Measurements from ENCODE around the gene POC1A. TPM values are rescaled to one million over a fixed set of nuclear protein-coding genes. Genes with fewer than 3 reads are reported as not detected.

POC1A gene
- total and polyA plus RNA-seq, 4 experiments from 2014 or later, result 0.36 to 2.4 (median 1.0) TPM

- CTCF ChIA-PET (ENCODE audit: partially characterized antibody), result interaction anchor here (1.1 to 6.7 kb wide), 5 partner anchors 18 to 112 kb away, joined by 3 to 97 read pairs (median 26); no protein-coding TSS in a partner anchor
- Mint-ChIP-seq H3K36me3 (peaks cover 18 to 50% of the 10 kb centered on the region in 2 donors), H3K27ac (peak overlapping the region; percentile 77 to 95 (median 89)), H3K27me3 (no peaks in the 10 kb centered on the region), H3K9me3 (peaks cover 0 to 2% (median 0%) of the 10 kb centered on the region in 8 donors), H3K4me3 (peak overlapping the region; percentile 81 to 95 (median 92)), H3K4me1 (peaks cover 29 to 60% (median 46%) of the 10 kb centered on the region in 4 donors)
- Histone ChIP-seq H3K27ac (ENCODE audit: low read depth, low read length) (peak overlapping the region; percentile 67), H3K27me3 (ENCODE audit: insufficient read depth, low read length) (no peaks in the 10 kb centered on the region), H3K4me1 (ENCODE audit: insufficient read depth, low read length) (peaks cover 64% of the 10 kb centered on the region), H3K36me3 (ENCODE audit: insufficient read depth, low read length) (peaks cover 16% of the 10 kb centered on the region), H3K9me3 (ENCODE audit: control insufficient read depth in 1 of 2, low read length in 2 of 2) (no peaks in the 10 kb centered on the region), H3K4me3 (ENCODE audit: low read length in 2 of 2) (peak overlapping the region; percentile 72 to 84)
- peak in 4 of 5 donors; percentile 11 to 26 (median 20) for DNase-seq
- POLR2A ChIA-PET (ENCODE audit: partially characterized antibody), result interaction anchor here (1.0 to 4.6 kb wide), 13 partner anchors 19 to 344 kb away, joined by 3 to 46 read pairs (median 9); partner anchors contain the start of genes ABHD14A, ABHD14B, ACY1 and PARP3
- intact Hi-C loops (cut with micrococcal nuclease), result no loop called here
Measured at GRCh38 chr3:52054661-52055511, 99.3 kb downstream of the POC1A start.

- intact Hi-C loops (cut with micrococcal nuclease), result loop anchor here (1.0 kb wide), 2 partner anchors 70 to 111 kb away; partner anchors contain the start of gene PARP3
- H3K4me1 Mint-ChIP-seq, result peaks cover 34 to 69% (median 53%) of the 10 kb centered on the region in 4 donors
- H3K4me3 Mint-ChIP-seq, result peak overlapping the region; percentile 81 to 92 (median 90)
- peak; percentile 28 to 61 (median 33) for DNase-seq
- peaks cover 22% of the 10 kb centered on the region for H3K36me3 ChIP-seq (ENCODE audit: insufficient read depth, low read length)
- peaks cover 25 to 62% of the 10 kb centered on the region in 2 donors for H3K36me3 Mint-ChIP-seq
- H3K4me3 ChIP-seq (ENCODE audit: low read length in 2 of 2), result peak overlapping the region; percentile 63 to 72
- H3K27me3 ChIP-seq (ENCODE audit: insufficient read depth, low read length), result no peaks in the 10 kb centered on the region
- peaks cover 0 to 2% (median 0%) of the 10 kb centered on the region in 8 donors for H3K9me3 Mint-ChIP-seq
- ChIA-PET POLR2A (ENCODE audit: partially characterized antibody) (interaction anchor here (0.6 to 4.4 kb wide), 18 partner anchors 11 to 345 kb away, joined by 3 to 45 read pairs (median 4); partner anchors contain the start of genes ABHD14A, ABHD14B, ACY1 and PARP3), CTCF (ENCODE audit: partially characterized antibody) (interaction anchor here (0.7 to 6.7 kb wide), 17 partner anchors 10 to 112 kb away, joined by 3 to 97 read pairs (median 4); partner anchors contain the start of gene RRP9)
- no peaks in the 10 kb centered on the region for H3K27me3 Mint-ChIP-seq
- peak overlapping the region; percentile 67 for H3K27ac ChIP-seq (ENCODE audit: low read depth, low read length)
- H3K27ac Mint-ChIP-seq, result peak overlapping the region; percentile 74 to 95 (median 93)
- no peaks in the 10 kb centered on the region for H3K9me3 ChIP-seq (ENCODE audit: control insufficient read depth in 1 of 2, low read length in 2 of 2)
- peaks cover 74% of the 10 kb centered on the region for H3K4me1 ChIP-seq (ENCODE audit: insufficient read depth, low read length)
Measured at GRCh38 chr3:52053307-52054304, 100.6 kb downstream of the POC1A start.

DNA sequence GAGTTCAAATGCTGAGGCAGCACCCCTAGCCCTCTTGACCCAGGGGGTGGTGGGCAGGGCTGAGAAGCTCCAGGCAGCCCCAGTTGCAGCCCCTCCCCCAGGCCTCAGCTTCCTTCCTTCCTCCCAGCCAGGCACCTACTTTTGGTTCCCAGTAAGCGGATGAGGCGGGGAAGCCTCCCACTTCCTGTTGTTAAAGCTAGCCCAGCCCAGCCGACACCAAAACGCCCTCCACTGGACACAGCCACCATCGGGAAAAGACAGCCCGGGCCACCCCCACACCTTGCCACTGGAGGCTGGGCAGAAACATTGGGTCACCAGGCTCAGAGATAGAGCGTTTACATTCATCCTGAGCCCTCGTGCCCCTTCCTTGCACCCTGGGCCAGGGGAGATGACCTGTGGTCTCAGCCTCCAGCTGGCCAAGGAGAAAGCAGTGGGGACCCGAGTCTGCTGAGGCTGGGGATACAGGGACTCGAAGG lies 101.4 kb downstream of the POC1A start:
- peaks cover 27% of the 10 kb centered on the region for H3K36me3 ChIP-seq (ENCODE audit: insufficient read depth, low read length)
- peak overlapping the region; percentile 67 for H3K27ac ChIP-seq (ENCODE audit: low read depth, low read length)
- peak; percentile 18 to 72 (median 27) for DNase-seq
- peaks cover 77% of the 10 kb centered on the region for H3K4me1 ChIP-seq (ENCODE audit: insufficient read depth, low read length)
- no peaks in the 10 kb centered on the region for H3K27me3 ChIP-seq (ENCODE audit: insufficient read depth, low read length)
- intact Hi-C loops (cut with micrococcal nuclease), result loop anchor here (1.0 kb wide), 2 partner anchors 70 to 111 kb away; partner anchors contain the start of gene PARP3
- H3K36me3 Mint-ChIP-seq, result peaks cover 25 to 68% of the 10 kb centered on the region in 2 donors
- no peaks in the 10 kb centered on the region for H3K9me3 ChIP-seq (ENCODE audit: control insufficient read depth in 1 of 2, low read length in 2 of 2)
- ChIA-PET POLR2A (ENCODE audit: partially characterized antibody) (interaction anchor here (0.6 to 3.5 kb wide), 17 partner anchors 9 to 1484 kb away, joined by 3 to 14 read pairs (median 4); partner anchors contain the start of genes ABHD14A, ABHD14B, ACY1 and HEMK1), CTCF (ENCODE audit: partially characterized antibody) (interaction anchor here (0.7 to 6.7 kb wide), 16 partner anchors 9 to 178 kb away, joined by 3 to 97 read pairs (median 4); partner anchors contain the start of gene RRP9)
- peak overlapping the region; percentile 63 to 72 for H3K4me3 ChIP-seq (ENCODE audit: low read length in 2 of 2)
- peaks cover 33 to 70% (median 54%) of the 10 kb centered on the region in 4 donors for H3K4me1 Mint-ChIP-seq
- H3K27me3 Mint-ChIP-seq, result no peaks in the 10 kb centered on the region
- H3K9me3 Mint-ChIP-seq, result peaks cover 0 to 2% (median 0%) of the 10 kb centered on the region in 8 donors
- peak overlapping the region; percentile 81 to 92 (median 90) for H3K4me3 Mint-ChIP-seq
- H3K27ac Mint-ChIP-seq, result peak overlapping the region; percentile 87 to 95 (median 93)

DNA sequence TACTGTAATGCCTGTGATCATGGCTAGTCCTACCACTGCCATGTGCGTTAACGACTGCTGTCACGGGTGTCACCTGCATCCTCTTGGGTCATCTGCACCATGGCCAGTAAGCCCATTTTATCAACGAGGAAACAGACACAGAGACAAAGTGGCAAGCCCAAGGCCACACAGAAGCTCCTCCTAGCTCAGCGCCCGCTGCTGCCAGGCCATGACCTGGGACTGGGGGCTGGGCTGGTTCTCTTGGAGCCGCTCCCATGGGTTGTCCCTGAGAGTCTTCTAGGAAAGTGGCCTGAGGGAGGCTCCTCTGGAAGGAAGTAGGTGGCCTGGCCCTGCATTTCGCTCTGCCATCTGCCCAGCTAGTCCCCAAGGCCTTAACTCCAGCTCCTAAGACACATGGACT lies 102.8 kb downstream of the POC1A start:
- Histone ChIP-seq H3K27ac (ENCODE audit: low read depth, low read length) (peak overlapping the region; percentile 67), H3K9me3 (ENCODE audit: control insufficient read depth in 1 of 2, low read length in 2 of 2) (no peaks in the 10 kb centered on the region), H3K4me3 (ENCODE audit: low read length in 2 of 2) (peak overlapping the region in 1 of 2 donors; percentile 72), H3K4me1 (ENCODE audit: insufficient read depth, low read length) (peaks cover 72% of the 10 kb centered on the region), H3K36me3 (ENCODE audit: insufficient read depth, low read length) (peaks cover 27% of the 10 kb centered on the region), H3K27me3 (ENCODE audit: insufficient read depth, low read length) (no peaks in the 10 kb centered on the region)
- Mint-ChIP-seq H3K36me3 (peaks cover 25 to 61% of the 10 kb centered on the region in 2 donors), H3K27me3 (no peaks in the 10 kb centered on the region), H3K4me1 (peaks cover 33 to 72% (median 51%) of the 10 kb centered on the region in 4 donors), H3K9me3 (peaks cover 0 to 2% (median 0%) of the 10 kb centered on the region in 8 donors), H3K27ac (peak overlapping the region; percentile 87 to 95 (median 93)), H3K4me3 (peak overlapping the region in 7 of 8 donors; percentile 25 to 92 (median 90))
- DNase-seq, result no peak
- ChIA-PET CTCF (ENCODE audit: partially characterized antibody) (interaction anchor here (1.2 to 6.7 kb wide), 8 partner anchors 10 to 180 kb away, joined by 3 to 97 read pairs (median 6); no protein-coding TSS in a partner anchor), POLR2A (ENCODE audit: partially characterized antibody) (interaction anchor here (1.3 to 3.5 kb wide), 2 partner anchors 10 to 77 kb away, joined by 3 to 10 read pairs; partner anchors contain the start of genes ABHD14A and ABHD14B)
- intact Hi-C loops (cut with micrococcal nuclease), result no loop called here

DNA sequence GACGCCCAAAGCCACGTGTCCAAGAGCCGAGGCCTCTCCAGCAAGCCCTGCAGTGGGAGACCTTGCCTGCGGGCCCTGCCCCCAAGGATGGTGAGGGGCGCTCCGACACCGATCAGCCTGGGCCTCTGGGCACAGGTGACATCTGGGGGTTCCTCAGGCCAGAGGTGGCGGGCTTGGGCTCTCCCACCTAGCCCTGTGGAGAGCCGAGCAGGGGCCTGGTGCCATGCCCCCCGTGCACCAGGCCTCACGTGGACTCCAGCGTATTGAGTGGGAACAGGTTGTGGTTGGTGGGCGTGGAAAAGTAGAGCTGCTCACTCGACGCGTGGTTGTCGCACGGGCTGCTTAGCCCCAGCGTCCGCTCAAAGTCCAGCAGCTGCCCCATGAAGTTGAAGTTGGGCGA lies 103.7 kb downstream of the POC1A start:
- intact Hi-C loops (cut with micrococcal nuclease), result no loop called here
- H3K4me1 Mint-ChIP-seq, result peaks cover 33 to 79% (median 51%) of the 10 kb centered on the region in 4 donors
- peaks cover 25 to 61% of the 10 kb centered on the region in 2 donors for H3K36me3 Mint-ChIP-seq
- ChIA-PET POLR2A (ENCODE audit: partially characterized antibody) (interaction anchor here (1.3 kb wide), 1 partner anchor 9 kb away, joined by 3 read pairs; no protein-coding TSS in a partner anchor), CTCF (ENCODE audit: partially characterized antibody) (interaction anchor here (1.0 kb wide), 2 partner anchors 14 to 108 kb away, joined by 3 to 5 read pairs; no protein-coding TSS in a partner anchor)
- Histone ChIP-seq H3K9me3 (ENCODE audit: control insufficient read depth in 1 of 2, low read length in 2 of 2) (no peaks in the 10 kb centered on the region), H3K27ac (ENCODE audit: low read depth, low read length) (peak overlapping the region; percentile 67), H3K27me3 (ENCODE audit: insufficient read depth, low read length) (no peaks in the 10 kb centered on the region), H3K36me3 (ENCODE audit: insufficient read depth, low read length) (peaks cover 27% of the 10 kb centered on the region), H3K4me3 (ENCODE audit: low read length in 2 of 2) (no peak overlapping the region), H3K4me1 (ENCODE audit: insufficient read depth, low read length) (peaks cover 72% of the 10 kb centered on the region)
- no peak for DNase-seq
- H3K4me3 Mint-ChIP-seq, result peak overlapping the region in 3 of 8 donors; percentile 17 to 35 (median 22)
- H3K27me3 Mint-ChIP-seq, result no peaks in the 10 kb centered on the region
- H3K27ac Mint-ChIP-seq, result peak overlapping the region in 6 of 7 donors; percentile 24 to 87 (median 64)
- H3K9me3 Mint-ChIP-seq, result peaks cover 0 to 2% (median 0%) of the 10 kb centered on the region in 8 donors

GRCh38 chr3:52049503-52049902 lies 104.7 kb downstream of the POC1A start:
- Mint-ChIP-seq H3K9me3 (peaks cover 0 to 2% (median 0%) of the 10 kb centered on the region in 8 donors), H3K4me3 (peak overlapping the region in 2 of 8 donors; percentile 35 to 39), H3K4me1 (peaks cover 32 to 85% (median 52%) of the 10 kb centered on the region in 4 donors), H3K27ac (peak overlapping the region in 6 of 7 donors; percentile 77 to 91 (median 78)), H3K36me3 (peaks cover 25 to 55% of the 10 kb centered on the region in 2 donors), H3K27me3 (no peaks in the 10 kb centered on the region)
- ChIA-PET CTCF (ENCODE audit: partially characterized antibody) (no interaction called here), POLR2A (ENCODE audit: partially characterized antibody) (no interaction called here)
- DNase-seq, result no peak
- H3K4me1 ChIP-seq (ENCODE audit: insufficient read depth, low read length), result peaks cover 69% of the 10 kb centered on the region
- H3K27me3 ChIP-seq (ENCODE audit: insufficient read depth, low read length), result no peaks in the 10 kb centered on the region
- peak overlapping the region; percentile 13 for H3K27ac ChIP-seq (ENCODE audit: low read depth, low read length)
- H3K9me3 ChIP-seq (ENCODE audit: control insufficient read depth in 1 of 2, low read length in 2 of 2), result no peaks in the 10 kb centered on the region
- H3K4me3 ChIP-seq (ENCODE audit: low read length in 2 of 2), result no peak overlapping the region
- intact Hi-C loops (cut with micrococcal nuclease), result no loop called here
- H3K36me3 ChIP-seq (ENCODE audit: insufficient read depth, low read length), result peaks cover 27% of the 10 kb centered on the region

Measured in CD4-positive, alpha-beta memory T cell (primary cell).